Right ventricle myocardium superior (tissue), 1 donor: ENCODE measurements around the gene GNG8. TPM values are rescaled to one million over a fixed set of nuclear protein-coding genes. Genes with fewer than 3 reads are reported as not detected.
A peak's percentile ranks its signal among the peaks of the same experiment; 100 is the strongest.

ENCODE experiments used
- ATAC-seq: fragments of 200-7000 bp; cut with Tn5 transposase; one replicate; pipeline ENCODE4 v1.9.1; 2020; ENCODE audit warnings: mild to moderate bottlenecking; ENCODE audit not compliant: poor library complexity
- DNase-seq: peaks from one replicate; pipeline ENCODE4 v3.0.0-alpha.2; 2020
- intact Hi-C: fragments of 100-400 bp; cut with DNase I; formaldehyde crosslinking; loops from one replicate; pipeline ENCODE4 v1.11.2; 2022
- long read RNA-seq: library from polyadenylated mRNA; unstranded; transcript quantifications from one replicate; pipeline ENCODE4 v2.0.0, GENCODE V29; 2021
- total RNA-seq: library from RNA; stranded (reverse); fragmentation: NEBNext Ultra II Directional; extraction: Animal tissue kit (Norgen Biotek cat#: 25700); gene quantifications from one replicate; pipeline ENCODE4 v1.2.1, GENCODE V29; 2021
- donor health status: DM: no; HTN: yes; CAD: no; lungs with severe emphysema.

GNG8 gene
- not detected for total RNA-seq
- long read RNA-seq, result 0 reads

DNA sequence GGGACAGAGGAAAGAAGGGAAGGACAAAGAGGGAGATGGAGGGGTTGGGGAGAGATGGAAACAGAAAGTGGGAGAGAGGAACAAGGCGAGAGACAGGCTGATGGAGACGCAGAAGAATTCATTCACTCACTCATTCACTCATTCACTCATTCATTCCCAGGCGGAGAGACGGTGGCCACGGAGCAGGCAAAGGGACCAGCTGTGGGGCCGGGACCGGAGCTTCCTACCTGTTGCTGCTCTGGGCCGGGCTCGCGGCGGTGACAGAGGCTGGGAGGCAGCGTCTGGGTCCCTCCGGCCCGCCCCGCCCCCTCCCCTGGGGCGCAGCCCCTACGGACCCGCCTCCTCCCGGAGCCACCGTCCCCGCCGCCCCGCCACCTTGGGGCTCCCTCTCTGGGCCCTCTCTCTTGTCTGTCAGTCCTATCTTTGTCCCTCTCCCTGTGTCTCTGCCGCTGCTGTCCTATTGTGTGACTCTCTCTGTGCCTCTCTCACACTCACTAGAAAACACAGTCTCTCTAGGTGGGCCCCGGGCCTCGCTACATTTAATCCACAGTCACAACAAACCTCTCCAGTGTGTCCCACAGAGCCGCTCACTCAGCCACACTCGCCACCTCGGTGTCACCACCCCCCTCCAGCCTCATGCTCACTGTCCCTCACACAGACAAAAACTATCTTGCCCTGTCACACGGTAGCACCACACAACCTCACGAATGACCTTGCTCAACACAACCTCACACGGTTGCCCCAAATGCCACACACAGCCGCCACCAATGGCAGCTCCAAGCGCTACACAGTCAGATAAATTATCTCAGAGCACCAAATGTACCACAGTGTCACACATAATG is at the start of gene GNG8:
Gene GNG8, minus strand, starts transcription at position 283 of the 842 bp plus-strand sequence. CDS start 1,520 bp downstream, outside the sequence.
- no peak for DNase-seq
- intact Hi-C loops, result no loop called here
- no peak for ATAC-seq

DNA sequence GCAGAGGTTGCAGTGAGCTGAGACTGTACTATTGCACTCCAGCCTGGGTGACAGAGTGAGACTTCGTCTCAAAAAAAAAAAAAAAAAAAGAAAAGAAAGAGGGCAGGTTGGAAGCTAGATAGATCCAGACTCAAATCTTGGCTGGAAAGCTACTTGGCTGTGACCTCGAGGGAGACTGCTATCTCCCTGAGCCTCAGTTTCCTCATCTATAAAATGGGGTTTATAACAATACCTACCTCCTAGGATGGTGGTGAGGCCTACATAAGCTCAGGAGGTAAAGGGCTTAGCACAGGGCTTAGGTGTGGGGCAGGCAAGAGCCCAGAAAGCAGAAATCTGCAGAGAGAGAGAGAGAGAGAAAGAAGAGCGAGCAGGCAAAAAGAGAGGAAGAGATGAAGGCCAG is 49.2 kb upstream of the GNG8 start:
- no peak for DNase-seq
- no peak for ATAC-seq
- intact Hi-C loops, result no loop called here

GRCh38 chr19:46678110-46678732 is 42.2 kb upstream of the GNG8 start:
- DNase-seq, result no peak
- ATAC-seq, result no peak

DNA sequence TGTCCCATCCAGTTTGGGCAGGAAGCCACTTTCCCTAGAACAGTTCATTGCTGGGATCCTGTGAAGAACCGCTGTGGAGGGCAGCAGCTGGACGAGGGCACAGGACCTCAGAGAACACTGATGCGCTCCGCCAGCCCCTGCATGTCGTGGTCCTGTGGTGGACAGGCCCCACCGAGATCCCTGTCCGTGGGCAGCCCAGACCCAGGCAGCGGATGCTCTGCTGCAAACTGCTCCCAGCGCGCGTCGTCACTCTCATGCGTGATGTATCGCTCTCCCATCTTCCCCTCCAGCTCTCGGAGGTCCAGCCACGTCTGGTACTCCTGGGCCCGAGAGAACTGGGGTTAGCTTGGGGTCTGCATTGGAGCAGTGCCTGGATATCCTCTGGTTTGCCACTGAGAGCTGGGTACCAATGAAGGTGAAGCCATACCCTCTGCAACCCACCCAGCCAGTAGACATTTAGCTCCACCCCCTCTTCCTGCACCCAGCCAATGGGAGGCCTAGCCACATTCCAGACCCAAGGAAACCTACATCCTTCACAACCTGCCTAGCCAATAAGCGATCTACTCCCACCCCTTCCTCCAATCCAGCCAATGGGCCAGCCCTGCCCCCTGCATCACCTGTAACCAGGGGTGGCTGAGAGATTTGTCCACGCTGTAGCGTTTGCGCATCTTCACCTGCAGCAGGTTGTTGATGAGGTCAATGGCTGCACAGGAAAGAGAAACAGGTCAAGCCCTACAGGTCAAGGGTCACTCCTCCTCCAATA is 38.6 kb upstream of the GNG8 start:
- ATAC-seq (no peak), DNase-seq (no peak)
- intact Hi-C loops, result no loop called here

More at GRCh38 chr19:46678110-46678732, 42.2 kb upstream of the GNG8 start:
- intact Hi-C loops, result no loop called here

GRCh38 chr19:46670813-46671212 is 34.8 kb upstream of the GNG8 start:
- intact Hi-C loops, result no loop called here
- no peak for DNase-seq
- no peak for ATAC-seq

DNA sequence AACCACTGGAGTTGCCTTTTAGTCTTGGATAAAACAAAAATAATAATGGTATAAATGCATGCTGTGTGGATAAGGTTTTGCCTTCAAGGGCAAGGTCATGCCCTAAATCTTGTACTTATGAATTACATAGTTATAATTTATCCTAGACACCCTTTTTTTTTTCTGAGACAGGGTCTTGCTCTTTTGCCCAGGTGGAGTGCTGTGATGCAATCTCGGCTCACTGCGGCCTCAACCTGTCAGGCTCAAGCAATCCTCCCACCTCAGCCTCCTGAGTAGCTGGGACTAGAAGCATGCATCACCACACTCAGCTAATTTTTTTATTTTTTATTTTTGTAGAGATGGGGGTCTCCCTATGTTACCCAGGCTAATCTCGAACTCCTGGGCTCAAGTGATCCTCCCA is 32.7 kb upstream of the GNG8 start:
- intact Hi-C loops, result loop anchor here (10.0 kb wide), 1 partner anchor 134 kb away; no protein-coding TSS in a partner anchor
- ATAC-seq, result no peak
- DNase-seq, result no peak

GRCh38 chr19:46665072-46665471 is 29.1 kb upstream of the GNG8 start:
- DNase-seq (no peak), ATAC-seq (no peak)
- intact Hi-C loops, result loop anchor here (10.0 kb wide), 1 partner anchor 130 kb away; no protein-coding TSS in a partner anchor

- intact Hi-C loops, result loop anchor here (2.0 to 10.0 kb wide), 2 partner anchors 47 to 127 kb away; no protein-coding TSS in a partner anchor
- ATAC-seq (peak; percentile 82), DNase-seq (peak; percentile 87)
These were observed 26.0 kb upstream of the GNG8 start for GRCh38 chr19:46661735-46662592.

- peak; percentile 100 for DNase-seq
- ATAC-seq, result peak; percentile 96
- intact Hi-C loops, result loop anchor here (2.0 to 10.0 kb wide), 2 partner anchors 46 to 126 kb away; no protein-coding TSS in a partner anchor
These were observed 25.2 kb upstream of the GNG8 start, which contains the start of gene DACT3 for GRCh38 chr19:46661020-46661731. Gene DACT3, minus strand, starts transcription at chr19:46661182. Its CDS starts 118 bp downstream, at chr19:46661064.

- DNase-seq (no peak), ATAC-seq (no peak)
- intact Hi-C loops, result loop anchor here (2.0 to 10.0 kb wide), 2 partner anchors 46 to 126 kb away; no protein-coding TSS in a partner anchor
These were observed 24.6 kb upstream of the GNG8 start for GRCh38 chr19:46660551-46661019.

DNA sequence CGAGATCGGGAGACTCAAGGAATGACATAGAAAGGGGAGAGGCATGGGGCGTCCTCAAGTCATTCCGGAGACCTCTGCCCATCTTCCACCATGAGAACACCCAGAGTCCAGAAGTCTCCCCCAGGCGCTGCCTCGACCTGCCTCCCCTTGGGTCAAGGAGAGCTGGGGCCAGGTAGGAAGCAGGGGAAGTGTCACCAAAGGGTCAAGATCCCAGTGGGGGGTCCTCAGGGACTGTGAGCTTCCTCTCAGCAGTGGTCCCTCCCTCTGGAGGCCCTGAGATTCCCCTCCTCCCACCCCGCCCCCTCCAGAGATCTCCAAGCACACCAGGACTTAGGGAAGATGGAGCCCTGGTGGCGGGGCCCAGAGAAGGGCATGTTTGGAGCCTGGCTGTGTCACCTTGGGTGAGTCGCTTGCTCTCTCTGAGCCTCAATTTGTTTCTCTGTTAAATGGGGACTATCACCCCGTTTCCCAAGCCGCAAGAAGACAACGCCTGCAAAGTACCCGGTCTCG is 24.1 kb upstream of the GNG8 start:
- DNase-seq (no peak), ATAC-seq (no peak)
- intact Hi-C loops, result loop anchor here (2.0 to 10.0 kb wide), 2 partner anchors 45 to 125 kb away; no protein-coding TSS in a partner anchor

DNA sequence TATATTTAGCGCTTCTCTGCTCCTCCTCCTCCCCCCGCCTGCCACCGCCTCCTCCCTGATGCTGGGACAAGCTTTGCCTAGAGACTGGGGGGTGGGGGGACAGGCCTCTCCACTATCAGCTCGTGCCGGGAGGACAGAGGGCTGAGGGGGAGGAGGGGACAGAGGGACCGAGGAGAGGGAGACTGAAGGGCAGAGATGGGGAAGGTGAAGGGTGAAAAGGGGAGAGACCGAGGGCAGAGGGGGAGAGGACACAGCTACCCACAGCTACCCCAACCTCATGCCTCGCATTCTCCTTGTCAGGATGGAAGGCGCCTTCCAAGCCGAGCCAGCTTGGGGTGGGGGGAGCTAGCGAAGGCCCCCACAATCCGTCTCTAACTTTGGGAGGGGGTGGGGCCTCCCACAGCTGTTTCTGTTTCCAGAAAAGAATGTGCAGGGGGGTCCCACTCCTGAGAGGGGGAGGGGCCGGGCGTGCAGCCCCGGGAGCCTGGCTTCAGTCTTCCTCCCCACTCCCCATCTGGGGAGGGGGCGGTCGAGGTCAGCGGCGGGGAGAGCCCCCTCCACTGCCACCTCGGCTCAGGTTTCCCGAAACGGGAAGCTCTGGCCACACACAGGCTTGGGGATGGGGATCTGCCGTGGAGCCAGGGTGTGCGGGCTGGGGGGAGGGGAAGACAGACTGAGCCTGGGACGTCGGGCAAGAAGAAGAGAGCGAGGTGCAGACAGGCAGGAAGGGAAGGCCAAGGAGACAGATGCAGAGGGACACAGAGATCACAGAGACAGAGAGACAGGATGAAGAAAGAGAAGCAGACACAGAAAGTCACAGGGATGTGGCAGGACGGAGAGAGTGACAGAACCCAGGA is 23.4 kb upstream of the GNG8 start:
- intact Hi-C loops, result loop anchor here (2.0 to 10.0 kb wide), 2 partner anchors 45 to 125 kb away; no protein-coding TSS in a partner anchor
- no peak for ATAC-seq
- DNase-seq, result no peak

- ATAC-seq (no peak), DNase-seq (no peak)
- intact Hi-C loops, result no loop called here
These were observed 20.5 kb upstream of the GNG8 start for GRCh38 chr19:46656541-46656940.

GRCh38 chr19:46654621-46655152 is 18.7 kb upstream of the GNG8 start:
- intact Hi-C loops, result no loop called here
- DNase-seq (no peak), ATAC-seq (peak; percentile 8)

DNA sequence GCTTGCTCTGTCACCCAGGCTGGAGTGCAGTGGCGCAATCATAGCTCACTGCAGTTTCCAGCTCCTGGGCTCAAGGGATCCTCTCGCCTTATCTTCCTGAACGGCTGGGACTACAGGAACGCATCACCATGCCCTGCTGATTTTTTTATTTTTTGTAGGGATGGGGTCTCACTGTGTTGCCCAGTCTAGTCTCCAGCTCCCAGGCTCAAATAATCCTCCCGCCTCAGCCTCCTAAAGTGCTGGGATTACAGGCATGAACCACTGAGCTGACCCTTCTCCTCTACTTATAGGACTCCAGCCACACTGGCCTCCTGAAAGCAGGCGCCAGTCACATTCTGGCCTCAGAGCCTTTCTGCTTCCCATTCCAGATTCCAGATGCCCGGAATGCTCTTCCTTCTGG is 14.4 kb upstream of the GNG8 start:
- intact Hi-C loops, result no loop called here
- DNase-seq, result no peak
- ATAC-seq, result no peak
